ENCODE results near the gene P2RY12. TPM values are rescaled to one million over a fixed set of nuclear protein-coding genes. Genes with fewer than 3 reads are reported as not detected.
A peak's percentile ranks its signal among the peaks of the same experiment; 100 is the strongest.

Gene P2RY12
- total and polyA plus RNA-seq, 9 of the 15 experiments (the other 6 are each of a cell fraction or from before 2014, with no cell fraction given), result not detected

GRCh38 chr3:151347432-151347831 lies 37.1 kb downstream of the P2RY12 start:
- no peaks in the 10 kb centered on the region for H3K79me2 ChIP-seq (ENCODE audit: control insufficient read depth, insufficient read depth, low read length)
- H3K27me3 ChIP-seq (ENCODE audit: control insufficient read depth in 2 of 2, insufficient read depth in 2 of 2, low read length in 2 of 2), result peaks cover 0 to 5% of the 10 kb centered on the region in 2 experiments; a peak in 2 of 5 replicates
- BruUV-seq (replicated peaks), result no TSS peak
- no peaks in the 10 kb centered on the region for H3K9me1 ChIP-seq (ENCODE audit: control insufficient read depth, insufficient read depth, low read length)
- no peak for ATAC-seq
- intact Hi-C loops (cut with micrococcal nuclease), result no loop called here
- no peak overlapping the region for H3K9ac ChIP-seq (ENCODE audit: insufficient read depth in 1 of 2, low read depth in 2 of 2, low read length in 2 of 2)
- H3K9me3 ChIP-seq (replicated peaks; ENCODE audit: control insufficient read depth, insufficient read depth, low read depth, low read length), result no peaks in the 10 kb centered on the region
- no peaks in the 10 kb centered on the region for H3K36me3 ChIP-seq (ENCODE audit: control insufficient read depth, insufficient read depth, low read length)
- H3K27ac ChIP-seq (ENCODE audit: extremely low read depth, low read depth, low read length), result no peak overlapping the region
- H3K4me2 ChIP-seq (ENCODE audit: insufficient read depth, low read length), result no peak overlapping the region
- POLR2A ChIA-PET, result no interaction called here
- CTCF ChIA-PET (ENCODE audit: low intra/inter-chr PET ratio), result no interaction called here
- no peak for FAIRE-seq
- no peak overlapping the region for H2AFZ ChIP-seq (ENCODE audit: low read depth, low read length)
- WGBS (ENCODE audit: insufficient coverage, low coverage, missing lambda C conversion rate), result 0% methylated on average over 6 of the region's 6 CpGs
- H3K4me1 ChIP-seq (replicated peaks in 1 of 2; ENCODE audit: control insufficient read depth in 2 of 2, insufficient read depth in 2 of 2, low read length in 2 of 2), result no peaks in the 10 kb centered on the region
- no peaks in the 10 kb centered on the region for H4K20me1 ChIP-seq (replicated peaks; ENCODE audit: control insufficient read depth, insufficient read depth, low read length)
- in situ Hi-C loops (cut with MboI), result no loop called here
- DNase-seq (ENCODE audit: extremely low read depth in 1 of 4, low spot score in 3 of 4), result no peak
- TF ChIP-seq MEF2D (tag; conservative IDR thresholded peaks at IDR 0.05; ENCODE audit: low read depth) (no peak), NR3C1 (CRISPR knock-in tag; IDR thresholded peaks at IDR 0.05) (no peak), SPI1 (IDR thresholded peaks at IDR 0.05; ENCODE audit: borderline replicate concordance, low read depth, low read length) (0 out of 2 replicates have a peak, but pooled peaks have one; percentile 31)
- H3K4me3 ChIP-seq, result no peak overlapping the region

GRCh38 chr3:151346292-151346691 lies 38.3 kb downstream of the P2RY12 start:
- Histone ChIP-seq H3K4me3 (no peak overlapping the region), H3K27ac (ENCODE audit: extremely low read depth, low read depth, low read length) (no peak overlapping the region), H4K20me1 (replicated peaks; ENCODE audit: control insufficient read depth, insufficient read depth, low read length) (no peaks in the 10 kb centered on the region), H3K9me3 (replicated peaks; ENCODE audit: control insufficient read depth, insufficient read depth, low read depth, low read length) (no peaks in the 10 kb centered on the region), H3K79me2 (ENCODE audit: control insufficient read depth, insufficient read depth, low read length) (no peaks in the 10 kb centered on the region), H3K36me3 (ENCODE audit: control insufficient read depth, insufficient read depth, low read length) (no peaks in the 10 kb centered on the region), H3K9ac (ENCODE audit: insufficient read depth in 1 of 2, low read depth in 2 of 2, low read length in 2 of 2) (no peak overlapping the region), H3K9me1 (ENCODE audit: control insufficient read depth, insufficient read depth, low read length) (no peaks in the 10 kb centered on the region), H3K4me1 (replicated peaks in 1 of 2; ENCODE audit: control insufficient read depth in 2 of 2, insufficient read depth in 2 of 2, low read length in 2 of 2) (no peaks in the 10 kb centered on the region), H2AFZ (ENCODE audit: low read depth, low read length) (no peak overlapping the region), H3K27me3 (ENCODE audit: control insufficient read depth in 2 of 2, insufficient read depth in 2 of 2, low read length in 2 of 2) (peaks cover 0 to 5% of the 10 kb centered on the region in 2 experiments; a peak in 2 of 5 replicates), H3K4me2 (ENCODE audit: insufficient read depth, low read length) (no peak overlapping the region)
- no peak for TF ChIP-seq ATF3 (IDR thresholded peaks at IDR 0.05)
- no peak for TF ChIP-seq ATF3 (CRISPR knock-in tag; conservative IDR thresholded peaks at IDR 0.05)
- intact Hi-C loops (cut with micrococcal nuclease), result no loop called here
- DNase-seq (ENCODE audit: extremely low read depth in 1 of 4, low spot score in 3 of 4) (no peak), ATAC-seq (no peak), FAIRE-seq (no peak)
- in situ Hi-C loops (cut with MboI), result no loop called here
- CTCF ChIA-PET (ENCODE audit: low intra/inter-chr PET ratio), result no interaction called here
- POLR2A ChIA-PET, result interaction anchor here (0.5 kb wide), 1 partner anchor 1750 kb away, joined by 3 read pairs; no protein-coding TSS in a partner anchor
- WGBS (ENCODE audit: insufficient coverage, low coverage, missing lambda C conversion rate), result 0% methylated on average over 3 of the region's 3 CpGs
- no TSS peak for BruUV-seq (replicated peaks)

Measured in K562 (cell line).